AG09309 (cell line): ENCODE data around the gene CNN2.

Experiments
- DNase-seq: peaks from one replicate; pipeline ENCODE4 v3.0.0-alpha.2; 2010; ENCODE audit warnings: low read depth
- H3K4me3 ChIP-seq: 2 replicates; pipeline ENCODE4 v1.5.1; 2011; ENCODE audit warnings: mild to moderate bottlenecking, low read depth, low read length, moderate library complexity; ENCODE audit not compliant: control insufficient read depth
- CTCF ChIP-seq: IDR thresholded peaks from 2 replicates; pipeline ENCODE4 v1.5.1; 2011; ENCODE audit warnings: mild to moderate bottlenecking, low read depth, low read length, inconsistent platforms; ENCODE audit not compliant: insufficient read depth, control insufficient read depth; ENCODE audit errors: missing control alignments

The CNN2 gene

GRCh38 chr19:1054102-1055027 lies 28.0 kb downstream of the CNN2 start:
- TF ChIP-seq CTCF: no peak
- no peak for DNase-seq
- no peak overlapping the region for H3K4me3 ChIP-seq

GRCh38 chr19:1055028-1055425 lies 28.6 kb downstream of the CNN2 start:
- H3K4me3 ChIP-seq: no peak overlapping the region
- DNase-seq: no peak
- TF ChIP-seq CTCF: no peak

- H3K4me3 ChIP-seq: no peak overlapping the region
- no peak for TF ChIP-seq CTCF
- no peak for DNase-seq
These were observed 29.6 kb downstream of the CNN2 start for GRCh38 chr19:1055886-1056620.

GRCh38 chr19:1057176-1057855 lies 30.9 kb downstream of the CNN2 start:
- no peak overlapping the region for H3K4me3 ChIP-seq
- no peak for TF ChIP-seq CTCF
- DNase-seq: no peak

GRCh38 chr19:1058112-1058511 lies 31.7 kb downstream of the CNN2 start:
- DNase-seq: no peak
- TF ChIP-seq CTCF: no peak
- no peak overlapping the region for H3K4me3 ChIP-seq

- no peak for TF ChIP-seq CTCF
- no peak for DNase-seq
These were observed 34.3 kb downstream of the CNN2 start for GRCh38 chr19:1060689-1061088.

More at GRCh38 chr19:1060689-1061088, 34.3 kb downstream of the CNN2 start:
- no peak overlapping the region for H3K4me3 ChIP-seq
